ENCODE measurements around the gene PCDHGA9. TPM values are rescaled to one million over a fixed set of nuclear protein-coding genes. Genes with fewer than 3 reads are reported as not detected.

Gene PCDHGA9
- total and polyA plus RNA-seq, 9 of the 15 experiments (the other 6 are each of a cell fraction or from before 2014, with no cell fraction given): 0.03 to 0.18 (median 0.11) TPM; not detected in 2

DNA sequence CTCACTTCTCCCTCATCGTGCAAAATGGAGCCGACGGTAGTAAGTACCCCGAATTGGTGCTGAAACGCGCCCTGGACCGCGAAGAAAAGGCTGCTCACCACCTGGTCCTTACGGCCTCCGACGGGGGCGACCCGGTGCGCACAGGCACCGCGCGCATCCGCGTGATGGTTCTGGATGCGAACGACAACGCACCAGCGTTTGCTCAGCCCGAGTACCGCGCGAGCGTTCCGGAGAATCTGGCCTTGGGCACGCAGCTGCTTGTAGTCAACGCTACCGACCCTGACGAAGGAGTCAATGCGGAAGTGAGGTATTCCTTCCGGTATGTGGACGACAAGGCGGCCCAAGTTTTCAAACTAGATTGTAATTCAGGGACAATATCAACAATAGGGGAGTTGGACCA lies 28.7 kb downstream of the PCDHGA9 start:
- Histone ChIP-seq H3K9me1 (ENCODE audit: control insufficient read depth, insufficient read depth, low read length) (no peaks in the 10 kb centered on the region), H3K4me1 (replicated peaks in 1 of 2; ENCODE audit: control insufficient read depth in 2 of 2, insufficient read depth in 2 of 2, low read length in 2 of 2) (peaks cover 0 to 22% of the 10 kb centered on the region in 2 experiments; a peak in 2 of 5 replicates), H3K79me2 (ENCODE audit: control insufficient read depth, insufficient read depth, low read length) (no peaks in the 10 kb centered on the region), H3K4me3 (no peak overlapping the region), H3K4me2 (ENCODE audit: insufficient read depth, low read length) (no peak overlapping the region), H3K36me3 (ENCODE audit: control insufficient read depth, insufficient read depth, low read length) (no peaks in the 10 kb centered on the region), H4K20me1 (replicated peaks; ENCODE audit: control insufficient read depth, insufficient read depth, low read length) (no peaks in the 10 kb centered on the region), H2AFZ (ENCODE audit: low read depth, low read length) (no peak overlapping the region), H3K9me3 (replicated peaks; ENCODE audit: control insufficient read depth, insufficient read depth, low read depth, low read length) (no peaks in the 10 kb centered on the region; the same call in 1 of the 2 replicates), H3K9ac (ENCODE audit: insufficient read depth in 1 of 2, low read depth in 2 of 2, low read length in 2 of 2) (no peak overlapping the region), H3K27me3 (ENCODE audit: control insufficient read depth in 2 of 2, insufficient read depth in 2 of 2, low read length in 2 of 2) (peaks cover 10 to 32% of the 10 kb centered on the region in 2 experiments; a peak in 3 of 5 replicates), H3K27ac (ENCODE audit: extremely low read depth, low read depth, low read length) (no peak overlapping the region)
- CTCF ChIA-PET (ENCODE audit: low intra/inter-chr PET ratio): no interaction called here
- intact Hi-C loops (cut with micrococcal nuclease) (no loop called here), in situ Hi-C loops (cut with MboI) (no loop called here)
- FAIRE-seq (no peak), ATAC-seq (no peak), DNase-seq (ENCODE audit: extremely low read depth in 1 of 4, low spot score in 3 of 4) (no peak)
- POLR2A ChIA-PET: interaction anchor here (0.7 kb wide), 1 partner anchor 84 kb away, joined by 3 read pairs; no protein-coding TSS in a partner anchor
- no TSS peak for BruUV-seq (replicated peaks)
- 67% methylated on average over 36 of the region's 37 CpGs for WGBS (ENCODE audit: insufficient coverage, low coverage, missing lambda C conversion rate)
- TF ChIP-seq ESRRA (IDR thresholded peaks at IDR 0.05; ENCODE audit: borderline replicate concordance, low read depth) (no peak), PPARD (CRISPR knock-in tag; IDR thresholded peaks at IDR 0.05) (no peak), SOX6 (IDR thresholded peaks at IDR 0.05) (no peak), PHF20 (IDR thresholded peaks at IDR 0.05; ENCODE audit: partially characterized antibody) (no peak), IFI16 (CRISPR knock-in tag; IDR thresholded peaks at IDR 0.05) (no peak)
- TF ChIP-seq, protein P1, sequence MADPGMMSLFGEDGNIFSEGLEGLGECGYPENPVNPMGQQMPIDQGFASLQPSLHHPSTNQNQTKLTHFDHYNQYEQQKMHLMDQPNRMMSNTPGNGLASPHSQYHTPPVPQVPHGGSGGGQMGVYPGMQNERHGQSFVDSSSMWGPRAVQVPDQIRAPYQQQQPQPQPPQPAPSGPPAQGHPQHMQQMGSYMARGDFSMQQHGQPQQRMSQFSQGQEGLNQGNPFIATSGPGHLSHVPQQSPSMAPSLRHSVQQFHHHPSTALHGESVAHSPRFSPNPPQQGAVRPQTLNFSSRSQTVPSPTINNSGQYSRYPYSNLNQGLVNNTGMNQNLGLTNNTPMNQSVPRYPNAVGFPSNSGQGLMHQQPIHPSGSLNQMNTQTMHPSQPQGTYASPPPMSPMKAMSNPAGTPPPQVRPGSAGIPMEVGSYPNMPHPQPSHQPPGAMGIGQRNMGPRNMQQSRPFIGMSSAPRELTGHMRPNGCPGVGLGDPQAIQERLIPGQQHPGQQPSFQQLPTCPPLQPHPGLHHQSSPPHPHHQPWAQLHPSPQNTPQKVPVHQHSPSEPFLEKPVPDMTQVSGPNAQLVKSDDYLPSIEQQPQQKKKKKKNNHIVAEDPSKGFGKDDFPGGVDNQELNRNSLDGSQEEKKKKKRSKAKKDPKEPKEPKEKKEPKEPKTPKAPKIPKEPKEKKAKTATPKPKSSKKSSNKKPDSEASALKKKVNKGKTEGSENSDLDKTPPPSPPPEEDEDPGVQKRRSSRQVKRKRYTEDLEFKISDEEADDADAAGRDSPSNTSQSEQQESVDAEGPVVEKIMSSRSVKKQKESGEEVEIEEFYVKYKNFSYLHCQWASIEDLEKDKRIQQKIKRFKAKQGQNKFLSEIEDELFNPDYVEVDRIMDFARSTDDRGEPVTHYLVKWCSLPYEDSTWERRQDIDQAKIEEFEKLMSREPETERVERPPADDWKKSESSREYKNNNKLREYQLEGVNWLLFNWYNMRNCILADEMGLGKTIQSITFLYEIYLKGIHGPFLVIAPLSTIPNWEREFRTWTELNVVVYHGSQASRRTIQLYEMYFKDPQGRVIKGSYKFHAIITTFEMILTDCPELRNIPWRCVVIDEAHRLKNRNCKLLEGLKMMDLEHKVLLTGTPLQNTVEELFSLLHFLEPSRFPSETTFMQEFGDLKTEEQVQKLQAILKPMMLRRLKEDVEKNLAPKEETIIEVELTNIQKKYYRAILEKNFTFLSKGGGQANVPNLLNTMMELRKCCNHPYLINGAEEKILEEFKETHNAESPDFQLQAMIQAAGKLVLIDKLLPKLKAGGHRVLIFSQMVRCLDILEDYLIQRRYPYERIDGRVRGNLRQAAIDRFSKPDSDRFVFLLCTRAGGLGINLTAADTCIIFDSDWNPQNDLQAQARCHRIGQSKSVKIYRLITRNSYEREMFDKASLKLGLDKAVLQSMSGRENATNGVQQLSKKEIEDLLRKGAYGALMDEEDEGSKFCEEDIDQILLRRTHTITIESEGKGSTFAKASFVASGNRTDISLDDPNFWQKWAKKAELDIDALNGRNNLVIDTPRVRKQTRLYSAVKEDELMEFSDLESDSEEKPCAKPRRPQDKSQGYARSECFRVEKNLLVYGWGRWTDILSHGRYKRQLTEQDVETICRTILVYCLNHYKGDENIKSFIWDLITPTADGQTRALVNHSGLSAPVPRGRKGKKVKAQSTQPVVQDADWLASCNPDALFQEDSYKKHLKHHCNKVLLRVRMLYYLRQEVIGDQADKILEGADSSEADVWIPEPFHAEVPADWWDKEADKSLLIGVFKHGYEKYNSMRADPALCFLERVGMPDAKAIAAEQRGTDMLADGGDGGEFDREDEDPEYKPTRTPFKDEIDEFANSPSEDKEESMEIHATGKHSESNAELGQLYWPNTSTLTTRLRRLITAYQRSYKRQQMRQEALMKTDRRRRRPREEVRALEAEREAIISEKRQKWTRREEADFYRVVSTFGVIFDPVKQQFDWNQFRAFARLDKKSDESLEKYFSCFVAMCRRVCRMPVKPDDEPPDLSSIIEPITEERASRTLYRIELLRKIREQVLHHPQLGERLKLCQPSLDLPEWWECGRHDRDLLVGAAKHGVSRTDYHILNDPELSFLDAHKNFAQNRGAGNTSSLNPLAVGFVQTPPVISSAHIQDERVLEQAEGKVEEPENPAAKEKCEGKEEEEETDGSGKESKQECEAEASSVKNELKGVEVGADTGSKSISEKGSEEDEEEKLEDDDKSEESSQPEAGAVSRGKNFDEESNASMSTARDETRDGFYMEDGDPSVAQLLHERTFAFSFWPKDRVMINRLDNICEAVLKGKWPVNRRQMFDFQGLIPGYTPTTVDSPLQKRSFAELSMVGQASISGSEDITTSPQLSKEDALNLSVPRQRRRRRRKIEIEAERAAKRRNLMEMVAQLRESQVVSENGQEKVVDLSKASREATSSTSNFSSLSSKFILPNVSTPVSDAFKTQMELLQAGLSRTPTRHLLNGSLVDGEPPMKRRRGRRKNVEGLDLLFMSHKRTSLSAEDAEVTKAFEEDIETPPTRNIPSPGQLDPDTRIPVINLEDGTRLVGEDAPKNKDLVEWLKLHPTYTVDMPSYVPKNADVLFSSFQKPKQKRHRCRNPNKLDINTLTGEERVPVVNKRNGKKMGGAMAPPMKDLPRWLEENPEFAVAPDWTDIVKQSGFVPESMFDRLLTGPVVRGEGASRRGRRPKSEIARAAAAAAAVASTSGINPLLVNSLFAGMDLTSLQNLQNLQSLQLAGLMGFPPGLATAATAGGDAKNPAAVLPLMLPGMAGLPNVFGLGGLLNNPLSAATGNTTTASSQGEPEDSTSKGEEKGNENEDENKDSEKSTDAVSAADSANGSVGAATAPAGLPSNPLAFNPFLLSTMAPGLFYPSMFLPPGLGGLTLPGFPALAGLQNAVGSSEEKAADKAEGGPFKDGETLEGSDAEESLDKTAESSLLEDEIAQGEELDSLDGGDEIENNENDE (IDR thresholded peaks at IDR 0.05; ENCODE audit: low read depth, low read length): no peak
- TF ChIP-seq, protein P2, sequence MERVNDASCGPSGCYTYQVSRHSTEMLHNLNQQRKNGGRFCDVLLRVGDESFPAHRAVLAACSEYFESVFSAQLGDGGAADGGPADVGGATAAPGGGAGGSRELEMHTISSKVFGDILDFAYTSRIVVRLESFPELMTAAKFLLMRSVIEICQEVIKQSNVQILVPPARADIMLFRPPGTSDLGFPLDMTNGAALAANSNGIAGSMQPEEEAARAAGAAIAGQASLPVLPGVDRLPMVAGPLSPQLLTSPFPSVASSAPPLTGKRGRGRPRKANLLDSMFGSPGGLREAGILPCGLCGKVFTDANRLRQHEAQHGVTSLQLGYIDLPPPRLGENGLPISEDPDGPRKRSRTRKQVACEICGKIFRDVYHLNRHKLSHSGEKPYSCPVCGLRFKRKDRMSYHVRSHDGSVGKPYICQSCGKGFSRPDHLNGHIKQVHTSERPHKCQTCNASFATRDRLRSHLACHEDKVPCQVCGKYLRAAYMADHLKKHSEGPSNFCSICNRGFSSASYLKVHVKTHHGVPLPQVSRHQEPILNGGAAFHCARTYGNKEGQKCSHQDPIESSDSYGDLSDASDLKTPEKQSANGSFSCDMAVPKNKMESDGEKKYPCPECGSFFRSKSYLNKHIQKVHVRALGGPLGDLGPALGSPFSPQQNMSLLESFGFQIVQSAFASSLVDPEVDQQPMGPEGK (CRISPR knock-in tag; IDR thresholded peaks at IDR 0.05; ENCODE audit: borderline replicate concordance): no peak
- TF ChIP-seq, protein P3, sequence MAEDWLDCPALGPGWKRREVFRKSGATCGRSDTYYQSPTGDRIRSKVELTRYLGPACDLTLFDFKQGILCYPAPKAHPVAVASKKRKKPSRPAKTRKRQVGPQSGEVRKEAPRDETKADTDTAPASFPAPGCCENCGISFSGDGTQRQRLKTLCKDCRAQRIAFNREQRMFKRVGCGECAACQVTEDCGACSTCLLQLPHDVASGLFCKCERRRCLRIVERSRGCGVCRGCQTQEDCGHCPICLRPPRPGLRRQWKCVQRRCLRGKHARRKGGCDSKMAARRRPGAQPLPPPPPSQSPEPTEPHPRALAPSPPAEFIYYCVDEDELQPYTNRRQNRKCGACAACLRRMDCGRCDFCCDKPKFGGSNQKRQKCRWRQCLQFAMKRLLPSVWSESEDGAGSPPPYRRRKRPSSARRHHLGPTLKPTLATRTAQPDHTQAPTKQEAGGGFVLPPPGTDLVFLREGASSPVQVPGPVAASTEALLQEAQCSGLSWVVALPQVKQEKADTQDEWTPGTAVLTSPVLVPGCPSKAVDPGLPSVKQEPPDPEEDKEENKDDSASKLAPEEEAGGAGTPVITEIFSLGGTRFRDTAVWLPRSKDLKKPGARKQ (CRISPR knock-in tag; IDR thresholded peaks at IDR 0.05): no peak
